Measurements from ENCODE around the gene POLR2L.

POLR2L gene

DNA sequence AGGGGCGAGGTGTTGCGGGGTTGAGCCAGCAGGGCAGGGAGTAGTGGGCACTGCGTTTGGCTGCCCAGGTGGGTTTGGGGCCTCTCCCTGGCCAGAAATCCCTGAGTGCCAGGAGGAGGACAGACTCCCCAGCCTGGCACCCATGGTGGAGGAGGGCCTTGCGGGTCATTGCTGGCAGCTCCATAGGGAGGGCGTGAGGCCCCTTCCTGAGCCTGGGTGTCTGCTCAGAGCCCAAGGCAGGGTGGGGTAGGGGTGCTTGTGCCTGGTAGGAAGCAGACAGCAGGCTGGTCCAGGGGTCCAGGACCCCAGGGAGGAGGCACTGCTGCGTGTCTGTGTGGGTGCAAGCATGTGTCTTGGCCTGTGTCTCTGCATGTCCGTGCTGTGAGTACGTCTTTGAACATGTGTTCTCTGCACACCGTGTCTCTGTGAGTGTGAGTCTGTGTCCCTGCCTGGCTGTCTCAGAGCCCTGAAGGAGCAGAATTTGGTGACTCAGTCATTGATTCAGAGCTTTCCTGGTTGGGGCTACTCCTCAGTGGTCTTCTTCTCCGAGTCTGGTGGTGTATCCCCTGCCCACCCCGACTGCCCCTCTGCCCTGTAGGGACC is 4.3 kb upstream of the POLR2L start:
- in situ Hi-C loops (cut with HindIII; ENCODE audit: low sequenced_read_pairs): no loop called here
- no peak for DNase-seq (ENCODE audit: low read depth, low spot score)
- H3K4me3 ChIP-seq (ENCODE audit: low read depth, low read length): no peak overlapping the region
- TF ChIP-seq, protein P1, sequence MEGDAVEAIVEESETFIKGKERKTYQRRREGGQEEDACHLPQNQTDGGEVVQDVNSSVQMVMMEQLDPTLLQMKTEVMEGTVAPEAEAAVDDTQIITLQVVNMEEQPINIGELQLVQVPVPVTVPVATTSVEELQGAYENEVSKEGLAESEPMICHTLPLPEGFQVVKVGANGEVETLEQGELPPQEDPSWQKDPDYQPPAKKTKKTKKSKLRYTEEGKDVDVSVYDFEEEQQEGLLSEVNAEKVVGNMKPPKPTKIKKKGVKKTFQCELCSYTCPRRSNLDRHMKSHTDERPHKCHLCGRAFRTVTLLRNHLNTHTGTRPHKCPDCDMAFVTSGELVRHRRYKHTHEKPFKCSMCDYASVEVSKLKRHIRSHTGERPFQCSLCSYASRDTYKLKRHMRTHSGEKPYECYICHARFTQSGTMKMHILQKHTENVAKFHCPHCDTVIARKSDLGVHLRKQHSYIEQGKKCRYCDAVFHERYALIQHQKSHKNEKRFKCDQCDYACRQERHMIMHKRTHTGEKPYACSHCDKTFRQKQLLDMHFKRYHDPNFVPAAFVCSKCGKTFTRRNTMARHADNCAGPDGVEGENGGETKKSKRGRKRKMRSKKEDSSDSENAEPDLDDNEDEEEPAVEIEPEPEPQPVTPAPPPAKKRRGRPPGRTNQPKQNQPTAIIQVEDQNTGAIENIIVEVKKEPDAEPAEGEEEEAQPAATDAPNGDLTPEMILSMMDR (IDR thresholded peaks at IDR 0.05; ENCODE audit: low read depth, low read length): no peak

DNA sequence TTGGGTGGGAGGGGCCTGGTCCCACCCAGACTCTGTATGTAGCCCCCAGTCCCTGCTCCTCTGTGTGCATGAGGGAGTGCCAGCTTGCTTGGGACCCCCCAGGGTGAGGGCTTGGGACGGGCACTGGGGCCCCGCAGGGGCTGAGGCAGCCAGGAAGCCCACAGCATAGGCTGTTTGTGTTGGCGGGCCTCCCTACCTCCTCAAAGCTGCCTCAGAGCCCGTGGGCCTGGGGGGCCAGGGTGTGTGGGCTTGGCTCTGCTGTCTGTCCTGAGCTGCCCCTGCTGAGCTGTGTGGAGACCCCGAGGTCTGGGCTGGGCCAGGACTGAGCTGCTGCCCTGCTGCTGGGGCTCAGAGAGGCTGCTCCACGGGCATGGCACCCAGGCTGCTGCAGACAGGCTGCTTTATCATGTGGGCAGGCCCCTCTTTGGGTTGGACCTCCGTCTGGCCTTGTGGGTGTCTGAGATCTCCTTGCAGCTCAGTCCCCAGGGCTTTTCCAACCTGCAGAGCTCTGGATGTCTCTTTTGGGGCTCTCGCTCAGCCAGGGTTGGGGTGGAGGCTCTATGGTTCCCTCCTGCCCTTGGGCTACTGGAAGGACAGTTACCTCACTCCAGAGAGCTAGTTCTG is 3.7 kb upstream of the POLR2L start:
- no peak overlapping the region for H3K4me3 ChIP-seq (ENCODE audit: low read depth, low read length)
- TF ChIP-seq, protein P1 (IDR thresholded peaks at IDR 0.05; ENCODE audit: low read depth, low read length): no peak
- peak; percentile 65 for DNase-seq (ENCODE audit: low read depth, low spot score)
- in situ Hi-C loops (cut with HindIII; ENCODE audit: low sequenced_read_pairs): no loop called here

DNA sequence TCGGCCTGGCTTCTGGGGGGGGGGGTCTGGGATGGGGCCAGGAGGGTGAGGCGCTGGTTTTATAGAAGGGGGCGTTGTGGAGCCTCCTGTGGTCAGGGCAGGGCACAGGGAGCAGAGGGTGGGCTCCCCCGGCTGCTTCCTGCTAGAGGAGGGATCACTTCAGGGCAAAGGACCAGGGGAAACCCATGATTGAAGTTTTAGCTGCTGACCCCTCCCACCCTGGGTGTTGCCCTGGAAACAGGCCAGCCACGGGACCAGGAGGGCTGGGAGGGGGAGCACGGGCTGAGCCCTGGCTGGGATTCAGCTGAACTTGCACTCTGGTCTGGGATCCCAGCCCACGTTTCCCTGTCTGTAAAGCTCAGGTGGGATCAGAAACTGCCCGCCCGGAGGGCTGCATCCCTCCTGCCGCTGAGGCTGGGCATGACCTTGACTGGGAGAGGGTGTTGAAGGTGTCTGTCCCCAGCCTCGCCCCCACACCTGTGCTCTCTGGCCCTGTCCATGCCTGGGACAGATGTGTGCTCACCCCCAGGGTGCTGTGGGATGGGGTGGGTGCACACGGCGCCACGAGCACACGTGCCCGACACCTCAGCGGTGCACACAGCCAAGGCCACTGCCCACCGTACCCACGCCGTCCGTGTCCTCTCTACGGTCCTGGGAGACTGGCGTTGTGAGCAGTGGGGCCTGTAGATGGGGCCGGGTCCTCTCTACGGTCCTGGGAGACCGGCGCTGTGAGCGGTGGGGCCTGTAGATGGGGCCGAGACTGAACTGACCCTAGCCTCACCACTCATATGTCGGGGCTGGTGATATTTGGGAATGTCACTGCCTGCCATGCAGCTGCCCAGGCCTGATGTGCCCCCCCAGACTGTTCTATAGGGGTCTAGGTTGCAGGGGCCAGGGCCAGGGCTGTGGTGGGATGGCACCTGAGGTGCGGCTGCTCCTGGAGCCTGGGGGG is 2.6 kb upstream of the POLR2L start:
- H3K4me3 ChIP-seq (ENCODE audit: low read depth, low read length): peak overlapping the region; percentile 85
- TF ChIP-seq, protein P1 (IDR thresholded peaks at IDR 0.05; ENCODE audit: low read depth, low read length): no peak
- in situ Hi-C loops (cut with HindIII; ENCODE audit: low sequenced_read_pairs): no loop called here
- DNase-seq (ENCODE audit: low read depth, low spot score): peak; percentile 92

DNA sequence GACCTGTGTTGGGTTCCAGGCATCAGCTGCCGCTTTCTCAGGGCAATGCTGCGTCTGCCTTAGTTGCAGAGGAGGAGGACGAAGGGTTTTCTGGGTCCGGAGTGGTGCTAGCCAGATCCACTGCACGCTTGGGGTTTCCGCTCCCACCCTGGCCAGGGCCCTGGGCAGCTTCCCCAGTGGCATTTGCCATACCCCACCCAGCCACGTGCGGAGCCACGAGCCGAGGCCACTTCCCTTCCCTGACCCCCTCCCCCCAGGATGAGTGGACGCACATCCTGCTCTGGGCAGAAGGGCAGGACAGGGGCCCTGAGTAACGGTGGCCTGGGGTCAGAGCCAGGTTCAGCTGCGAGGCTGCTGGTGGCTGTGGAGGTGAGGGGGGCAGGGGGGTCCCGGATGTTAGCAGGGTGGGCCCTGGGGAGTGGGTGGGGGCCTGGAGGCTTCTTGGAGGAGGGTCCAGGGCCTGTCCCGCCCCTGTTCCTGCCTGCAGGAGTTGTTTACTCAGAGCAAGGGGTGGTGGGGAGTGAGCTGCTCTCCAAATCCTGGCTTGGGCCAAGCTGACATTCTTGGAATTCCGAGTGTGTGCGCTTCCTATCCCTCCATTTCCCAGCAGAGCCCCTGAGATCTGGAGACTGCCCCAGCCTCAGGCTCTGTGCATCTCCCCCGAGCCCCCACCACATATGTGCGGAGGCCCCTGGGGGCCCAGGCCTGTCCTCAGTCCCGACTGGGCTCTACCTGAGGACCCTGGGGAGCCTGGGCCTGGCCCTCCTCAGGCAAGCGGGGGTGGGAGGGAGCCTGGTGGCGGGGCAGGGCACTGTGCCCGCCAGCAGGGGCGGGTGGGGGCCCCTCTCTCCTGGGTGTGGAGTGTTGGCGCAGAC is 1.7 kb upstream of the POLR2L start:
- H3K4me3 ChIP-seq (ENCODE audit: low read depth, low read length): peak overlapping the region; percentile 85
- DNase-seq (ENCODE audit: low read depth, low spot score): peak; percentile 94
- in situ Hi-C loops (cut with HindIII; ENCODE audit: low sequenced_read_pairs): no loop called here
- TF ChIP-seq, protein P1 (IDR thresholded peaks at IDR 0.05; ENCODE audit: low read depth, low read length): no peak

DNA sequence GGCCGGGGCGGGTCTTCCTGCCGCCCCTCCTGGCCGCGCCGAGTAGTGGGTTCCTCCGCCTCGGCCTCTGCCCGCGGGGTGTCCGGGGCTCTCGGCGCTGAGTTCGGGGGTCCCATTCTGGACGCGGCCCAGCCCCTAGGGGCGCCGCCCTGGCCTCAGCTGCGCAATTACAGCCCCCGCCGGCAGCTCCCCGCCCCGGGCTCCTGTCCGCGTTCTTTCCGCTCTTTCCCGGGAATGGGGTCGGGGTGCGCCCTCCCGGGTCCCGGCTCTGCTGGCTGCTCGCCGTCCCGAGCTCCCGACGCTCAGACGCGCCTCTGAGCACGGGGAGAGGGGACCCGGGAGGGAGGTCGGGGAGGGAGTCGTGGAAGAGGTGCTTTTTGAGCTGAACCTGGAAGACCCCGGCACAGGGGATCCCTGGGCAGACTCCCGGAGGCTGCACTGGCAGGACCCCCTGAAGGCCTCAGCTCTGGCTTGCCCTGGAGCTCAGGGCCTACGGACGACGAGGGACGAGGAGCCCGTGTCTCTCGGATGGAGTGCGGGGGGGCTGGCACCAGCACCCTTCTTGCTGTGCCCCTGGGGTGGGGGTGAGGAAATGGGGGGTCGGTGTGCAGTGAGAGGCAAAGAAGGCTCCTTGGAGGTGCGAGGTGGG is 881 bp upstream of the POLR2L start:
- peak overlapping the region; percentile 85 for H3K4me3 ChIP-seq (ENCODE audit: low read depth, low read length)
- TF ChIP-seq, protein P1 (IDR thresholded peaks at IDR 0.05; ENCODE audit: low read depth, low read length): no peak
- in situ Hi-C loops (cut with HindIII; ENCODE audit: low sequenced_read_pairs): no loop called here
- DNase-seq (ENCODE audit: low read depth, low spot score): no peak

All from astrocyte of the spinal cord (primary cell).